ENCODE results near the gene TSPAN14. TPM values are rescaled to one million over a fixed set of nuclear protein-coding genes. Genes with fewer than 3 reads are reported as not detected.

The TSPAN14 gene
- total and polyA plus RNA-seq, 2 experiments from 2014 or later = 17.9 to 40.7 TPM

- H3K9me2 ChIP-seq (ENCODE audit: insufficient read depth) = no peaks in the 10 kb centered on the region
- H3K4me3 ChIP-seq = no peak overlapping the region
- H3K27me3 ChIP-seq (ENCODE audit: insufficient read depth) = peaks cover 31% of the 10 kb centered on the region
- H4K20me1 ChIP-seq (replicated peaks; ENCODE audit: insufficient read depth) = peaks cover 39% of the 10 kb centered on the region
- peaks cover 12% of the 10 kb centered on the region for H3K27me3 Mint-ChIP-seq (ENCODE audit: insufficient read depth, low read depth, poor library complexity)
- TF ChIP-seq STAT1 (IDR thresholded peaks at IDR 0.05; ENCODE audit: unreplicated experiment) (no peak), EZH2 (IDR thresholded peaks at IDR 0.05; ENCODE audit: low read depth, unreplicated experiment) (no peak), ZNF462 (CRISPR knock-in tag; IDR thresholded peaks at IDR 0.05) (no peak)
- TF ChIP-seq, protein P1, sequence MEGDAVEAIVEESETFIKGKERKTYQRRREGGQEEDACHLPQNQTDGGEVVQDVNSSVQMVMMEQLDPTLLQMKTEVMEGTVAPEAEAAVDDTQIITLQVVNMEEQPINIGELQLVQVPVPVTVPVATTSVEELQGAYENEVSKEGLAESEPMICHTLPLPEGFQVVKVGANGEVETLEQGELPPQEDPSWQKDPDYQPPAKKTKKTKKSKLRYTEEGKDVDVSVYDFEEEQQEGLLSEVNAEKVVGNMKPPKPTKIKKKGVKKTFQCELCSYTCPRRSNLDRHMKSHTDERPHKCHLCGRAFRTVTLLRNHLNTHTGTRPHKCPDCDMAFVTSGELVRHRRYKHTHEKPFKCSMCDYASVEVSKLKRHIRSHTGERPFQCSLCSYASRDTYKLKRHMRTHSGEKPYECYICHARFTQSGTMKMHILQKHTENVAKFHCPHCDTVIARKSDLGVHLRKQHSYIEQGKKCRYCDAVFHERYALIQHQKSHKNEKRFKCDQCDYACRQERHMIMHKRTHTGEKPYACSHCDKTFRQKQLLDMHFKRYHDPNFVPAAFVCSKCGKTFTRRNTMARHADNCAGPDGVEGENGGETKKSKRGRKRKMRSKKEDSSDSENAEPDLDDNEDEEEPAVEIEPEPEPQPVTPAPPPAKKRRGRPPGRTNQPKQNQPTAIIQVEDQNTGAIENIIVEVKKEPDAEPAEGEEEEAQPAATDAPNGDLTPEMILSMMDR (conservative IDR thresholded peaks at IDR 0.05; ENCODE audit: low read depth in 2 of 2) = no peak
- H3K27ac ChIP-seq (ENCODE audit: low read depth) = no peak overlapping the region
- no peaks in the 10 kb centered on the region for H3F3A ChIP-seq (replicated peaks; ENCODE audit: low read depth)
- no peak overlapping the region for H3K4me2 ChIP-seq
- H3K4me1 Mint-ChIP-seq = peaks cover 64% of the 10 kb centered on the region
- no peaks in the 10 kb centered on the region for H3K9me3 Mint-ChIP-seq
- no peak overlapping the region for H2AFZ ChIP-seq
- H3K36me3 Mint-ChIP-seq (ENCODE audit: low read depth) = peaks cover 4% of the 10 kb centered on the region; the same call in 1 of the 3 replicates
- H3K27ac Mint-ChIP-seq = no peak overlapping the region
- peaks cover 28% of the 10 kb centered on the region for H3K79me2 ChIP-seq (replicated peaks; ENCODE audit: insufficient read depth)
- peaks cover 45% of the 10 kb centered on the region for H3K4me1 ChIP-seq (ENCODE audit: insufficient read depth)
- ATAC-seq (peak; percentile 34), DNase-seq (ENCODE audit: low spot score) (peak; percentile 14)
- no peaks in the 10 kb centered on the region for H3K36me3 ChIP-seq (ENCODE audit: insufficient read depth)
- H3K4me3 Mint-ChIP-seq = no peak overlapping the region; the same call in 2 of the 3 replicates
These were observed 40.7 kb upstream of the TSPAN14 start for GRCh38 chr10:80413271-80413996.

Measured in GM23338 (cell line).